A673 (cell line): ENCODE measurements around the gene CEP131.

Source experiments
- EZH2 ChIP-seq: fragments of 200-600 bp; sonication (generic); IDR thresholded peaks from 2 replicates; pipeline ENCODE4 v1.6.1; 2017; ENCODE audit warnings: borderline replicate concordance, low read depth, mild to moderate bottlenecking, mixed read lengths, antibody characterized with exemption, low read length; ENCODE audit not compliant: poor library complexity, severe bottlenecking
- TF ChIP-seq, protein P1 (sequence below): fragments of 300-800, 200-600 bp; sonication (generic); conservative IDR thresholded peaks from 2 replicates; pipeline ENCODE4 v1.5.1; 2017; ENCODE audit warnings: low read depth, mild to moderate bottlenecking, antibody characterized with exemption, low read length, moderate library complexity, mixed read lengths

DNA sequence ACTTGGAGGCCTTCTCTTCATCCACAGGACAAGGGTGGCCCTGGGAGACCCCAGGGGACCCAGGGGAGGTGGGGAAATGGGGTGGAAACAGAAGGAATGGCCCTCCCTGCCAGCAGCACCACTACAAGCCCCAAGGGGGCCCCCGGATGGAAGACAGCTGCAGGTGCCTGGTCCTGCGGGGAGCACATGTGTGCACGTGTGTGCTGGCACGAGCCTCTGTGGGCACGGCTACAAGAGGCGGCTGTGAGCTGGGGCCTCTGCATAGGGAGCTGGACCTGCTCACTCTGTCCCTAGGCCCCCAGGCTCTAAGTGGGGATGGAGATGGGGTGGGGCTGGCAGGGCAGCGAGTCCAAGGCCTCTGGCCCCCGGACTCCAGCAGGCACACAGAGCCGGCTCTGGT is 43.5 kb downstream of the CEP131 start:
- TF ChIP-seq, protein P1, sequence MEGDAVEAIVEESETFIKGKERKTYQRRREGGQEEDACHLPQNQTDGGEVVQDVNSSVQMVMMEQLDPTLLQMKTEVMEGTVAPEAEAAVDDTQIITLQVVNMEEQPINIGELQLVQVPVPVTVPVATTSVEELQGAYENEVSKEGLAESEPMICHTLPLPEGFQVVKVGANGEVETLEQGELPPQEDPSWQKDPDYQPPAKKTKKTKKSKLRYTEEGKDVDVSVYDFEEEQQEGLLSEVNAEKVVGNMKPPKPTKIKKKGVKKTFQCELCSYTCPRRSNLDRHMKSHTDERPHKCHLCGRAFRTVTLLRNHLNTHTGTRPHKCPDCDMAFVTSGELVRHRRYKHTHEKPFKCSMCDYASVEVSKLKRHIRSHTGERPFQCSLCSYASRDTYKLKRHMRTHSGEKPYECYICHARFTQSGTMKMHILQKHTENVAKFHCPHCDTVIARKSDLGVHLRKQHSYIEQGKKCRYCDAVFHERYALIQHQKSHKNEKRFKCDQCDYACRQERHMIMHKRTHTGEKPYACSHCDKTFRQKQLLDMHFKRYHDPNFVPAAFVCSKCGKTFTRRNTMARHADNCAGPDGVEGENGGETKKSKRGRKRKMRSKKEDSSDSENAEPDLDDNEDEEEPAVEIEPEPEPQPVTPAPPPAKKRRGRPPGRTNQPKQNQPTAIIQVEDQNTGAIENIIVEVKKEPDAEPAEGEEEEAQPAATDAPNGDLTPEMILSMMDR: no peak
- no peak for TF ChIP-seq EZH2
